ENCODE data around the gene GPC6.

Gene GPC6

GRCh38 chr13:93794197-93794885 is 567.7 kb downstream of the GPC6 start:
- no peak for TF ChIP-seq CTCF (IDR thresholded peaks at IDR 0.05; ENCODE audit: low read depth, low read length)
- in situ Hi-C loops (cut with HindIII; ENCODE audit: low sequenced_read_pairs), result no loop called here
- no peak overlapping the region for H3K4me3 ChIP-seq (ENCODE audit: low read depth, low read length)
- peak; percentile 5 for DNase-seq (ENCODE audit: low read depth, low spot score)

- in situ Hi-C loops (cut with HindIII; ENCODE audit: low sequenced_read_pairs), result no loop called here
- peak; percentile 16 for DNase-seq (ENCODE audit: low read depth, low spot score)
- H3K4me3 ChIP-seq (ENCODE audit: low read depth, low read length), result no peak overlapping the region
- TF ChIP-seq CTCF (IDR thresholded peaks at IDR 0.05; ENCODE audit: low read depth, low read length), result no peak
These were observed 570.9 kb downstream of the GPC6 start for GRCh38 chr13:93797463-93797862.

- DNase-seq (ENCODE audit: low read depth, low spot score), result no peak
- TF ChIP-seq CTCF (IDR thresholded peaks at IDR 0.05; ENCODE audit: low read depth, low read length), result no peak
- H3K4me3 ChIP-seq (ENCODE audit: low read depth, low read length), result no peak overlapping the region
- in situ Hi-C loops (cut with HindIII; ENCODE audit: low sequenced_read_pairs), result no loop called here
These were observed 573.7 kb downstream of the GPC6 start for GRCh38 chr13:93800342-93800741.

GRCh38 chr13:93805736-93806135 is 579.1 kb downstream of the GPC6 start:
- TF ChIP-seq CTCF (IDR thresholded peaks at IDR 0.05; ENCODE audit: low read depth, low read length), result no peak
- in situ Hi-C loops (cut with HindIII; ENCODE audit: low sequenced_read_pairs), result no loop called here
- H3K4me3 ChIP-seq (ENCODE audit: low read depth, low read length), result no peak overlapping the region
- no peak for DNase-seq (ENCODE audit: low read depth, low spot score)

- no peak for DNase-seq (ENCODE audit: low read depth, low spot score)
- no peak for TF ChIP-seq CTCF (IDR thresholded peaks at IDR 0.05; ENCODE audit: low read depth, low read length)
- in situ Hi-C loops (cut with HindIII; ENCODE audit: low sequenced_read_pairs), result no loop called here
- H3K4me3 ChIP-seq (ENCODE audit: low read depth, low read length), result no peak overlapping the region
These were observed 580.3 kb downstream of the GPC6 start for GRCh38 chr13:93806861-93807260.

GRCh38 chr13:93810264-93810663 is 583.7 kb downstream of the GPC6 start:
- H3K4me3 ChIP-seq (ENCODE audit: low read depth, low read length), result no peak overlapping the region
- DNase-seq (ENCODE audit: low read depth, low spot score), result no peak
- in situ Hi-C loops (cut with HindIII; ENCODE audit: low sequenced_read_pairs), result no loop called here
- no peak for TF ChIP-seq CTCF (IDR thresholded peaks at IDR 0.05; ENCODE audit: low read depth, low read length)
